PC-9 (cell line): ENCODE results near the gene CLIC5. TPM values are rescaled to one million over a fixed set of nuclear protein-coding genes. Genes with fewer than 3 reads are reported as not detected.

Source experiments
- BruUV-seq: library from RNA; stranded (reverse); fragments of 400-500 nt; replicated peaks from 2 replicates; lab custom pipeline; 2021; lab: Mats Ljungman, UMichigan
- CTCF ChIA-PET: fragments of 300-600 bp; sonication (Branson Sonifier 250); formaldehyde crosslinking; loops from one replicate; lab custom pipeline; 2022; ENCODE audit warnings: antibody characterized with exemption; lab: Charles Lee
- POLR2A ChIA-PET: fragments of 300-600 bp; sonication (Branson Sonifier 250); formaldehyde crosslinking; loops from one replicate; lab custom pipeline; 2022; ENCODE audit warnings: antibody characterized with exemption; ENCODE audit not compliant: unreplicated experiment; lab: Charles Lee
- DNase-seq, 2 experiments: peaks; one replicate each; pipeline versions ENCODE4 v3.0.0 to v3.0.0-alpha.2; 2015 to 2022; ENCODE audit warnings: mixed read lengths in 1 of 2
- H2AFZ ChIP-seq: fragments of 200-600 bp; sonication (generic); 2 replicates; pipeline ENCODE4 v1.8.1; 2017; ENCODE audit warnings: antibody characterized with exemption
- H3F3A ChIP-seq: fragments of 200-600 bp; sonication (generic); 2 replicates; pipeline ENCODE4 v1.8.1; 2017; ENCODE audit warnings: antibody characterized with exemption, mild to moderate bottlenecking, low read depth; ENCODE audit not compliant: insufficient read depth
- H3K27ac ChIP-seq: fragments of 200-600 bp; sonication (generic); 2 replicates; pipeline ENCODE4 v1.6.1; 2016; ENCODE audit warnings: mixed run types
- H3K27me3 ChIP-seq: fragments of 200-600 bp; sonication (generic); 2 replicates; pipeline ENCODE4 v1.6.1; 2016; ENCODE audit warnings: low read depth, mixed run types; ENCODE audit not compliant: insufficient read depth
- H3K36me3 ChIP-seq: fragments of 200-600 bp; sonication (generic); 2 replicates; pipeline ENCODE4 v1.6.1; 2016; ENCODE audit warnings: low read depth, mixed run types
- H3K4me1 ChIP-seq: fragments of 200-600 bp; sonication (generic); replicated peaks from 2 replicates; pipeline ENCODE4 v1.6.1; 2016; ENCODE audit warnings: mixed run types; ENCODE audit not compliant: insufficient read depth
- H3K4me2 ChIP-seq: fragments of 200-600 bp; sonication (generic); 2 replicates; pipeline ENCODE4 v1.6.1; 2017; ENCODE audit warnings: mixed run types
- H3K4me3 ChIP-seq: fragments of 200-600 bp; sonication (generic); 2 replicates; pipeline ENCODE4 v1.6.1; 2016; ENCODE audit warnings: mixed run types
- H3K79me2 ChIP-seq: fragments of 200-600 bp; sonication (generic); 2 replicates; pipeline ENCODE4 v1.6.1; 2017; ENCODE audit warnings: low read depth, mixed run types
- H3K9me2 ChIP-seq: fragments of 200-600 bp; sonication (generic); 2 replicates; pipeline ENCODE4 v1.8.1; 2017; ENCODE audit warnings: mild to moderate bottlenecking; ENCODE audit not compliant: insufficient read depth
- H3K9me3 ChIP-seq: fragments of 200-600 bp; sonication (generic); 2 replicates; pipeline ENCODE4 v1.8.1; 2016; ENCODE audit warnings: low read depth; ENCODE audit not compliant: insufficient read depth
- H4K20me1 ChIP-seq: fragments of 200-600 bp; sonication (generic); 2 replicates; pipeline ENCODE4 v1.8.1; 2017; ENCODE audit not compliant: insufficient read depth
- CTCF ChIP-seq: fragments of 200-600 bp; sonication (generic); conservative IDR thresholded peaks from 2 replicates; pipeline ENCODE4 v1.6.1; 2017; ENCODE audit warnings: mixed run types, antibody characterized with exemption, mild to moderate bottlenecking, moderate library complexity
- EZH2 ChIP-seq: fragments of 200-600 bp; sonication (generic); IDR thresholded peaks from 2 replicates; pipeline ENCODE4 v1.8.0; 2017; ENCODE audit warnings: antibody characterized with exemption, low read depth
- intact Hi-C: fragments of 100-400 bp; cut with micrococcal nuclease; formaldehyde crosslinking; loops from one replicate; pipeline ENCODE4 v1.10.0; 2022; ENCODE audit not compliant: unreplicated experiment
- total RNA-seq: library from RNA; stranded (reverse); gene quantifications from 2 replicates; pipeline ENCODE4 v1.2.3, GENCODE V29; 2021

Gene CLIC5
- total RNA-seq, 1 experiment from 2014 or later = 2.0 TPM

GRCh38 chr6:46050845-46051405 lies 35.3 kb upstream of the CLIC5 start:
- H3K4me3 ChIP-seq = no peak overlapping the region
- intact Hi-C loops = no loop called here
- H4K20me1 ChIP-seq = no peaks in the 10 kb centered on the region
- no peak overlapping the region for H2AFZ ChIP-seq
- DNase-seq = no peak
- no peaks in the 10 kb centered on the region for H3K9me2 ChIP-seq
- no TSS peak for BruUV-seq
- H3K9me3 ChIP-seq = no peaks in the 10 kb centered on the region
- H3K4me1 ChIP-seq = no peaks in the 10 kb centered on the region
- H3K27me3 ChIP-seq = 0 out of 2 replicates have a peak, but pooled peaks cover 6% of the 10 kb centered on the region
- no peak overlapping the region for H3K27ac ChIP-seq
- no peak for TF ChIP-seq CTCF
- no peak for TF ChIP-seq EZH2
- ChIA-PET CTCF (no interaction called here), POLR2A (no interaction called here)
- H3K4me2 ChIP-seq = no peak overlapping the region
- no peaks in the 10 kb centered on the region for H3F3A ChIP-seq
- no peaks in the 10 kb centered on the region for H3K79me2 ChIP-seq
- H3K36me3 ChIP-seq = no peaks in the 10 kb centered on the region

GRCh38 chr6:46048646-46049297 lies 33.1 kb upstream of the CLIC5 start:
- POLR2A ChIA-PET = no interaction called here
- no peak for DNase-seq
- TF ChIP-seq CTCF = no peak
- intact Hi-C loops = no loop called here
- H2AFZ ChIP-seq = no peak overlapping the region
- H3K36me3 ChIP-seq = no peaks in the 10 kb centered on the region
- H3K9me3 ChIP-seq = no peaks in the 10 kb centered on the region
- no peak overlapping the region for H3K4me3 ChIP-seq
- CTCF ChIA-PET = no interaction called here
- H3K4me2 ChIP-seq = no peak overlapping the region
- BruUV-seq = no TSS peak
- no peaks in the 10 kb centered on the region for H3K9me2 ChIP-seq
- no peaks in the 10 kb centered on the region for H3F3A ChIP-seq
- H3K27me3 ChIP-seq = no peaks in the 10 kb centered on the region
- H3K27ac ChIP-seq = no peak overlapping the region
- H3K79me2 ChIP-seq = no peaks in the 10 kb centered on the region
- no peaks in the 10 kb centered on the region for H4K20me1 ChIP-seq
- peaks cover 5% of the 10 kb centered on the region; the same call in 1 of the 2 replicates for H3K4me1 ChIP-seq

- no peaks in the 10 kb centered on the region for H3K27me3 ChIP-seq
- no peaks in the 10 kb centered on the region for H3F3A ChIP-seq
- H3K9me2 ChIP-seq = no peaks in the 10 kb centered on the region
- no peak for TF ChIP-seq EZH2
- no peak for TF ChIP-seq CTCF
- no peak overlapping the region for H3K4me3 ChIP-seq
- ChIA-PET CTCF (no interaction called here), POLR2A (no interaction called here)
- H3K4me1 ChIP-seq = peaks cover 5% of the 10 kb centered on the region; the same call in 1 of the 2 replicates
- no peak overlapping the region for H3K4me2 ChIP-seq
- H3K79me2 ChIP-seq = no peaks in the 10 kb centered on the region
- H3K9me3 ChIP-seq = no peaks in the 10 kb centered on the region
- no peak for DNase-seq
- H2AFZ ChIP-seq = no peak overlapping the region
- intact Hi-C loops = no loop called here
- no TSS peak for BruUV-seq
- no peaks in the 10 kb centered on the region for H4K20me1 ChIP-seq
- H3K36me3 ChIP-seq = no peaks in the 10 kb centered on the region
- no peak overlapping the region for H3K27ac ChIP-seq
These were observed 31.0 kb upstream of the CLIC5 start for GRCh38 chr6:46046558-46047174.
